Measurements from ENCODE around the gene ZBED5.
"Not testable (repeated sequence)": the region's sequence is repeated elsewhere in the genome, so short reads cannot be mapped to it uniquely, and the experiment has no call there.

ZBED5 gene

GRCh38 chr11:10844356-10844755, 13.5 kb downstream of the ZBED5 start:
- DNase-seq (ENCODE audit: insufficient read length, low spot score) (no peak), FAIRE-seq (no peak)

GRCh38 chr11:10838881-10839280, 19.0 kb downstream of the ZBED5 start:
- no peak for DNase-seq (ENCODE audit: insufficient read length, low spot score)
- no peak for FAIRE-seq

DNA sequence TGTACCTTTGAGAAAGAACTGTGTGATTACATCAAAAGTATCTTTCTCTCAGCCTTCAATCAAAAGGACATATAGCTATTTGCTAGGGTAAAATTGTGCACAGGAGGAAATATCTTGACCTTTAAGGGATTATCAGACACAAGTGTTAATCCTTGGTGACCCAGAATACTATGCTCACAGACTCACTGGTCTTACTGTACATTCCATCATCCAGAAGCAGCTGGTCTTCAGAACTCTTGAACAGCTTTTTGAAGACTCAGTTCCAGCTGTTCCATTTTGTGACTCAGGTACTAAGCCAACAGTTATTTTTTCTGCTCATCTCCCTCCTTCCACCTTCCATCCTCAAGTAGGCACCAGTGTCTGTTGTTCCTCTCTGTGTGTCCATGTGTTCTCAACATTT, 19.8 kb downstream of the ZBED5 start:
- DNase-seq (ENCODE audit: insufficient read length, low spot score) (no peak), FAIRE-seq (no peak)

DNA sequence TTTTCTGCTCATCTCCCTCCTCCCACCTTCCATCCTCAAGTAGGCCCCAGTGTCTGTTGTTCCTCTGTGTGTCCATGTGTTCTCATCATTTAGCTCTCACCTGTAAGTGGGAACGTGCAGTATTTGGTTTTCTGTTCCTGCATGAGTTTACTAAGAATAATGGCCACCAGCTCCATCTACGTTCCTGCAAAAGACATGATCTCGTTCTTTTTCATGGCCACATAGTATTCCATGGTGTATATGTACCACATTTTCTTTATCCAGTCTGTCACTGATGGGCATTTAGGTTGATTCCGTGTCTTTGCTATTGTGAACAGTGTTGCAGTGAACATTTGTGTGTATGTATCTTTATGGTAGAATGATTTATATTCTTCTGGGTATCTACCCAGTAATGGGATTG, 21.0 kb downstream of the ZBED5 start:
- not testable (repeated sequence) for FAIRE-seq; DNase-seq (ENCODE audit: insufficient read length, low spot score)

- DNase-seq (ENCODE audit: insufficient read length, low spot score) (no peak), FAIRE-seq (no peak)
These were observed 28.7 kb downstream of the ZBED5 start for GRCh38 chr11:10829139-10829538.

GRCh38 chr11:10828402-10828801, 29.5 kb downstream of the ZBED5 start:
- DNase-seq (ENCODE audit: insufficient read length, low spot score) (no peak), FAIRE-seq (no peak)

DNA sequence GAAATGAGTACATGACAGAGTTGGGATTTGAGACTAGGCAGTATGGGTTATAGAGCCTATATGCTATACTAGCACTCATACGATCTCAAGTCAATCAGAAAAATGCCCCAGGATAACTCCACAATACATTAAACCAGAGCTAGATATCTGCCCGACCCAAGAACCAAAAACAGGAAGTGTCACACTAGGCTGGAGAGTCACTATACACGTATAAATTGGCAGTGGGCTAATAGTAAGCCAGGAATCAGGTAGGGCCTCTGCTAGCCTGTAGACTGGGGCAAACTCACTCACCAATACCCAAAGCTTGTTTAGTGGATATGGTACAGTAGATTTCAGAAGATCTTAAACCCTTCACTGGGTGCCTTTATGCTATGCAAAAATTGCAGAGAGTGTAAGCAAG, 33.0 kb downstream of the ZBED5 start:
- no peak for FAIRE-seq
- DNase-seq (ENCODE audit: insufficient read length, low spot score): no peak

- DNase-seq (ENCODE audit: insufficient read length, low spot score): no peak
These were observed 34.7 kb downstream of the ZBED5 start for GRCh38 chr11:10823152-10823579.

DNA sequence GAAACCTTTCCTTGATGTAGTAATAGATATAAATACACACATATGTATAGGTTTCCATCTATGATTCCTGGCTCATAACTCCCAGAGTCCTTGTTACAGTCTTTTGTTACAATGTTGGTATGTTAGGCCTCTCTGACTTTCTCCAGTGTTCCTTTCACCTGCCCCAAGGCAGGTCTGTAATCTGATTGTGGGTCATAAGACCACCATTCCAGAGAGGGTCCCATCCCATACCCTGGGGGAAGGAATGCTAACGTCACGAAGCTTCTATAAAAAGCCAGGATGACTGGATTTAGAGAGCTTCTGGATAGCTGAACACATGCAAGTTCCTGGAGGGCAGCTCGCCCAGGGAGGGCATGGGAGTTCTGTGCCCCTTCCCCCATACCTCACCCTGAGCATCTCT, 35.4 kb downstream of the ZBED5 start:
- FAIRE-seq; DNase-seq (ENCODE audit: insufficient read length, low spot score): not testable (repeated sequence)

More at GRCh38 chr11:10823152-10823579, 34.7 kb downstream of the ZBED5 start:
- FAIRE-seq: no peak

GRCh38 chr11:10818594-10818993, 39.3 kb downstream of the ZBED5 start:
- DNase-seq (ENCODE audit: insufficient read length, low spot score) (peak; percentile 40), FAIRE-seq (peak; percentile 20)

DNA sequence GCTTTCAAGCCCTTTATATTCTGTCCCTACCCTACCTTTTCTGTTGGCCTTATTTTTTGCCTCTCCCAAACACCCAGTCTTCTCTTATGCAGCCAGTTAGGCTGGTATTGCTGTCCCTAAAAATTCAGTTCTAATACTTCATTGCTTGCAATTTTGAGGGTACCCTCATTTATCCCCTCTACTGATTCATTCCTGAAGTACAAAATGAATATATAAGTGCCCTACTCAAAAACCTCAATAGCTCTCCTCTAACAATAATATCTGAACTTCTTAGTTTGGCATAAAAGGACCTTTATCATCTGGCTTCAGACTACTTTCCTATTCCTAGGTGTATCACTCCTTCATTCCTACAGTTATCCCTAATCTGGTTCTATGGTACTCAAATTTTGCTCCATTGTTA, 43.9 kb downstream of the ZBED5 start:
- DNase-seq (ENCODE audit: insufficient read length, low spot score) (no peak), FAIRE-seq (no peak)

- FAIRE-seq (no peak), DNase-seq (ENCODE audit: insufficient read length, low spot score) (peak; percentile 34)
These were observed 48.3 kb downstream of the ZBED5 start for GRCh38 chr11:10809373-10810160.

DNA sequence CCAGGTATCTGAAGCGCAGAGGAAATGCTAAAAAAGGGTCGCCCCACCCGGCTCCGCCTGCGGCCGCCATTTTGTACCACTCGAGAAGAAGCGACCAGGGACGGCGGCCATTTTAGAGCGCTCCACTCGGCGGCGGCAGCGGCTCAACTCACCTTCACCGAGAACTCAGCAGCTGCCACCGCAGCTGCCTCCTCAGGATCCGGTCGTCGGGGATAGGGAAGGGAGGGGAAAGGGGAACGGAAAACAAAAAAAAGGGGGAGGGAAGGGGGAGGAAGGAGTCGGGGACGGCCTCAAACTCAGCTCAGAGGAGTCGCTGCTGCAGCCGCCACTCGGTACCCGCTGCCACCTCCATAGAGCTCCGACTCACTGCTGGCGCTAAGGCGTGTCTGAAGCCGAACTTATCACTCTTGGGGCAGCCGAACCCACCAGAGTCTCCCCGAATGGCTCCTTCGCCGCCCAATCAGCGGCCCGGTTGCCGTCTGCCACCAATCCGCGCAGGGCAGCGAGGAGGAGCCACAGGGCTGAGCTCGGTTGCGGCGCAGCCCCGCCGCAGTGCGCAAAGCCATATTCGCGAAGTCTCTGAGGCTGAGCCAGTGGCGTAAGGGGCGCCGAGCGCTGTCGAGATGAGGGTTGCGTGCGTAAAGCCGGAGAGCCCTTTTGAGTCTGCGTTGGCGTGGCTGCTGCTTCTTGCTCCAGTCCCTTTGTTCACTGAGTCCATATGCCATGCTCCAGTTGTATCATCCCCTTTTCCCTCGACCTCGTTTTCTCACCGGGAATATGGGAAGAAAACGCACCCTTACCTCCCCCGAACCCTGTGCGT, 49.1 kb downstream of the ZBED5 start, which contains the start of gene EIF4G2:
Gene EIF4G2, minus strand, starts transcription at position 374 of the 820 bp plus-strand sequence.
- peak; percentile 98 for FAIRE-seq
- peak; percentile 97 for DNase-seq (ENCODE audit: insufficient read length, low spot score)

GRCh38 chr11:10808235-10808552, 49.7 kb downstream of the ZBED5 start:
- DNase-seq (ENCODE audit: insufficient read length, low spot score) (no peak), FAIRE-seq (no peak)

DNA sequence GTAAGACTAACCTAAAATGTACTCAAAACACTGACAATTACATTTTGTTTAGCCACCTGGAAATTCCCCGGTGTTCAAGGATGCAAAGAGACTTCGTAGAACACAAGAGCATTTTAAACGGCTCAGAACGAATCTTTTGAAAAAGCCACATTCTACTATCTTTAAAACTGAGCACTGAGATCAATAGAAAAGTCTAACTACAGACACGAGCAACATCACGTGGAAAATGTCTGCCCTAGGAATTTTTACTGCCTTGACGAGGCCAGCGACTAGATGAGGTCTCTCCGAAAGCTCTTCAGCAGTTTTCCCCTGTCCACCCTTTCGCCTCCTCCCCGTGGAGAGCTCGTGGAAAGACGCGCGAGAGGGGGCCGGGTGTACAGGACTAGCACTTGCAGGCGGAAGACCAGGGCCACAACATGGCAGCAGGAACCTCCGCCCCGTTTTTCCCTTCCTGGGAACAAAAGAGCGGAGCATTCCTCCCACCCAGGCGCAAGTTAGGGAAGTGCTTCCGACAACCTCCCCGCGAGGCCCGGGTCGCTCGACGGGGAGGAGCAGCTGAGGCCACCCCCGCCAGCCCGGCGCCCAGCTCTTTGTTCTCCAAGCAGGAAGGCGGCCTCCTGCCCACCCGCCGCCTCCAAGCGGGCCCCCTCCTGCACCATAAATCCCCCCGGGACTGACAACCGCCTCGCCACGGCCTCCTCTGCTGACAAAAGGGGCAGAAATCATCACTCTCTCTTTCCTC, 50.2 kb downstream of the ZBED5 start:
- DNase-seq (ENCODE audit: insufficient read length, low spot score) (no peak), FAIRE-seq (no peak)

GRCh38 chr11:10806206-10806605, 51.6 kb downstream of the ZBED5 start:
- no peak for FAIRE-seq

GRCh38 chr11:10805741-10806140, 52.1 kb downstream of the ZBED5 start:
- DNase-seq (ENCODE audit: insufficient read length, low spot score) (no peak), FAIRE-seq (no peak)

More at GRCh38 chr11:10806206-10806605, 51.6 kb downstream of the ZBED5 start:
- no peak for DNase-seq (ENCODE audit: insufficient read length, low spot score)

DNA sequence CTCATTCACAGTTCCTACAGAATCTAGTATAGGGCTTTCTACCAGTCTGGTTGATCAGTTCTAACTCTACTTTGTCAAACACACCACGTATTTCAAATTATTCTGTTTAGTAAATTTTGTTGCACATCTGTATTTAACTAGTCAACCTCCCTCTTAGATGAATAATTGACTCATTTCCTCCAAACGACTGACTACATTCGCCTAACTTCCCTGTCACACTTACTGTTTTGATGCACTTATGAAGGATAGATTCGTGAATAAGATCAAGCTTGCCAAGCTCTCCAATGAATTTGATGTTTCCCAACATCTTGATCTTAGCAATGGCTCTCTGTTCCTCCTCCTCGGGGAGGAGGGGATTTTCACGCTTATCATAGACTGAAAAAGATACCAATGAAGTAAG, 54.2 kb downstream of the ZBED5 start:
- DNase-seq (ENCODE audit: insufficient read length, low spot score): no peak

More for the DNA sequence above, 54.2 kb downstream of the ZBED5 start:
- no peak for FAIRE-seq
